ENCODE results near the gene DRAM1.
"Not testable (repeated sequence)": the region's sequence is repeated elsewhere in the genome, so short reads cannot be mapped to it uniquely, and the experiment has no call there.

DNA sequence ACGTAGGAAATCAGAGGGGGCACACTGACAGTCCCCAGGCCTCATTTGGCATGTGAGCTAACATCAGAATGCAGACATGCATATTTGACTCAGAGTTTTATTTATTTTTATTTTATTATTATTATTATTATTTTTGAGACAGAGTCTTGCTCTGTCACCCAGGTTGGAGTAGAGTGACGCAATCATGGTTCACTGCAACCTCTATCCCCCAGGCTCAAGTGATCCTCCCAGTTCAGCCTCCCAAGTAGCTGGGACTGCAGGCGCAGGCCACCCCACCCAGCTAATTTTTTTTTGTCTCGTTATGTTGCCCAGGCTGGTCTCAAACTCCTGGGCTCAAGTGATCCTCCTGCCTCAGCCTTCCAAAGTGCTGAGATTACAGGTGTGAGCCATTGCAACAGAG lies 41.4 kb downstream of the DRAM1 start:
- TF ChIP-seq, protein P1, sequence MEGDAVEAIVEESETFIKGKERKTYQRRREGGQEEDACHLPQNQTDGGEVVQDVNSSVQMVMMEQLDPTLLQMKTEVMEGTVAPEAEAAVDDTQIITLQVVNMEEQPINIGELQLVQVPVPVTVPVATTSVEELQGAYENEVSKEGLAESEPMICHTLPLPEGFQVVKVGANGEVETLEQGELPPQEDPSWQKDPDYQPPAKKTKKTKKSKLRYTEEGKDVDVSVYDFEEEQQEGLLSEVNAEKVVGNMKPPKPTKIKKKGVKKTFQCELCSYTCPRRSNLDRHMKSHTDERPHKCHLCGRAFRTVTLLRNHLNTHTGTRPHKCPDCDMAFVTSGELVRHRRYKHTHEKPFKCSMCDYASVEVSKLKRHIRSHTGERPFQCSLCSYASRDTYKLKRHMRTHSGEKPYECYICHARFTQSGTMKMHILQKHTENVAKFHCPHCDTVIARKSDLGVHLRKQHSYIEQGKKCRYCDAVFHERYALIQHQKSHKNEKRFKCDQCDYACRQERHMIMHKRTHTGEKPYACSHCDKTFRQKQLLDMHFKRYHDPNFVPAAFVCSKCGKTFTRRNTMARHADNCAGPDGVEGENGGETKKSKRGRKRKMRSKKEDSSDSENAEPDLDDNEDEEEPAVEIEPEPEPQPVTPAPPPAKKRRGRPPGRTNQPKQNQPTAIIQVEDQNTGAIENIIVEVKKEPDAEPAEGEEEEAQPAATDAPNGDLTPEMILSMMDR (IDR thresholded peaks at IDR 0.05; ENCODE audit: insufficient read depth, low read depth, low read length): not testable (repeated sequence)
- TF ChIP-seq EZH2 (IDR thresholded peaks at IDR 0.05; ENCODE audit: insufficient read depth, low read length): not testable (repeated sequence)
